ENCODE measurements around the gene AHSA1. TPM values are rescaled to one million over a fixed set of nuclear protein-coding genes. Genes with fewer than 3 reads are reported as not detected.

The AHSA1 gene
- total and polyA plus RNA-seq, 2 donors (not counting 1 experiment from before 2014, with no cell fraction given), result 60.3 to 189 TPM

DNA sequence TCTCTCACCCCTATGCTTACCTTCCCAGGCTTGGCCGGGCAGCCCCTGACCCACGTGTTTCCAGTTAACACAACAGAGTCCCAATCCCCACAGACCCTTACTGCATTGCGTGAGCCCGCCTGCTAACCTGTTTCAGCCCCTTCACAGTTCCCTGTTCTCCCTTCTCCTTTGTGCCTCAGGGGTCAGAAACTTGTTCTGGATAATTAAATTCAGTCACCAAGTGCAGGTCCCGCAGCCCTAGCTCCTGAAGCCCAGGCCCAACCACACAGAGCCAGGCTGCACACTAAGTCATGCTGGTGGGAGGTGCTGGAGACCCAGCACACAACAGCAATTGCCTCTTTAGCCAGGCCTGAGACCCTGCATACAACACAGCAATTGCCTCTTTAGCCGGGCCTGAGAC lies 31.1 kb downstream of the AHSA1 start:
- H2AFZ ChIP-seq (ENCODE audit: low read length), result no peak overlapping the region
- H3K79me2 ChIP-seq (ENCODE audit: control insufficient read depth, insufficient read depth, low read length), result no peaks in the 10 kb centered on the region
- H3K4me3 ChIP-seq (replicated peaks in 1 of 4; ENCODE audit: control extremely low read depth in 1 of 4, insufficient read depth in 1 of 4, low read depth in 3 of 4, low read length in 4 of 4), result no peak overlapping the region
- H3K4me1 ChIP-seq (ENCODE audit: control insufficient read depth, extremely low read depth, insufficient read depth, low read length), result peaks cover 3% of the 10 kb centered on the region
- DNase-seq (ENCODE audit: low read depth in 2 of 2), result no peak
- no peaks in the 10 kb centered on the region for H3K27me3 ChIP-seq (ENCODE audit: control insufficient read depth, insufficient read depth, low read length)
- H3K9me3 ChIP-seq (ENCODE audit: control insufficient read depth, insufficient read depth, low read depth, low read length), result no peaks in the 10 kb centered on the region
- H3K36me3 ChIP-seq (ENCODE audit: control insufficient read depth, insufficient read depth, low read length), result no peaks in the 10 kb centered on the region
- no peak overlapping the region for H3K27ac ChIP-seq (ENCODE audit: insufficient read depth, low read length)
- H4K20me1 ChIP-seq (ENCODE audit: control insufficient read depth, extremely low read depth, insufficient read depth, low read length), result no peaks in the 10 kb centered on the region
- no peak overlapping the region for H3K4me2 ChIP-seq (ENCODE audit: extremely low read depth, insufficient read depth, low read length)
- no peak overlapping the region for H3K9ac ChIP-seq (ENCODE audit: insufficient read depth, low read length)
- TF ChIP-seq, protein P1, sequence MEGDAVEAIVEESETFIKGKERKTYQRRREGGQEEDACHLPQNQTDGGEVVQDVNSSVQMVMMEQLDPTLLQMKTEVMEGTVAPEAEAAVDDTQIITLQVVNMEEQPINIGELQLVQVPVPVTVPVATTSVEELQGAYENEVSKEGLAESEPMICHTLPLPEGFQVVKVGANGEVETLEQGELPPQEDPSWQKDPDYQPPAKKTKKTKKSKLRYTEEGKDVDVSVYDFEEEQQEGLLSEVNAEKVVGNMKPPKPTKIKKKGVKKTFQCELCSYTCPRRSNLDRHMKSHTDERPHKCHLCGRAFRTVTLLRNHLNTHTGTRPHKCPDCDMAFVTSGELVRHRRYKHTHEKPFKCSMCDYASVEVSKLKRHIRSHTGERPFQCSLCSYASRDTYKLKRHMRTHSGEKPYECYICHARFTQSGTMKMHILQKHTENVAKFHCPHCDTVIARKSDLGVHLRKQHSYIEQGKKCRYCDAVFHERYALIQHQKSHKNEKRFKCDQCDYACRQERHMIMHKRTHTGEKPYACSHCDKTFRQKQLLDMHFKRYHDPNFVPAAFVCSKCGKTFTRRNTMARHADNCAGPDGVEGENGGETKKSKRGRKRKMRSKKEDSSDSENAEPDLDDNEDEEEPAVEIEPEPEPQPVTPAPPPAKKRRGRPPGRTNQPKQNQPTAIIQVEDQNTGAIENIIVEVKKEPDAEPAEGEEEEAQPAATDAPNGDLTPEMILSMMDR (conservative IDR thresholded peaks at IDR 0.05 in 1 of 2, IDR thresholded peaks at IDR 0.05 in 1 of 2; ENCODE audit: low read depth in 1 of 2, low read length in 2 of 2), result no peak
- no peak for TF ChIP-seq EZH2 (IDR thresholded peaks at IDR 0.05; ENCODE audit: low read length, missing control alignments)

DNA sequence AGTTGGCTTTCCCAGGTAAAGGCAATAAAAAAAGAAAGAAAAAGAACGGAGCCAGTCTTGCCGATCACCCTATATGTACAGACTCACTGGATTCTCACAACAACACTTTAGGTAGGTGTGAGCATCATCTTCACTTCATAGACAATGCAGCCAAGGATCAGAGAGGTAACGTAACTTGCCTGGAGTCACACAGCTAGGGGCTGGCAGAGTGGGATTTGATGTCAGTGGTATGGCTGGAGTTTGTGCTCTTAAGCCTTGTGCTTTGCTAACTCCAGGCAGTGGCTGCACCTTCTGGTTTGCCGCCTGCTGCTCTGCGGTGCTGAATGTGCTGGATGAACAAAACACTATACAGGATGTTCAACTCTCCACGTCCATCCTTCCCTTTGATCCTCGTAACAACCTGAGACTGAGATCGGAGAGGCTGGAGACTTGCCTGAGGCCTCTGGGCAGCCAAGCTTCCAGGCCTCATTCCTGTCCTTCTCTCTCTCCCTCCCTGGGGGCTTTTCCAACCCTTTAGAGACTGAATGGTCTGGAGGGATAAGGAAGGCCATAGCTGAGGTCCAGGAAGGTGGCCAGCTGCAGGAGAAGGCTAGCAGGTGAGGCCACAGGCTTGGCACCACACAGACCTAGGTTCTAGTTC lies 32.6 kb downstream of the AHSA1 start:
- Histone ChIP-seq H3K36me3 (ENCODE audit: control insufficient read depth, insufficient read depth, low read length) (no peaks in the 10 kb centered on the region), H4K20me1 (ENCODE audit: control insufficient read depth, extremely low read depth, insufficient read depth, low read length) (no peaks in the 10 kb centered on the region), H3K4me3 (replicated peaks in 1 of 4; ENCODE audit: control extremely low read depth in 1 of 4, insufficient read depth in 1 of 4, low read depth in 3 of 4, low read length in 4 of 4) (no peak overlapping the region), H3K9me3 (ENCODE audit: control insufficient read depth, insufficient read depth, low read depth, low read length) (no peaks in the 10 kb centered on the region), H3K27ac (ENCODE audit: insufficient read depth, low read length) (no peak overlapping the region), H3K27me3 (ENCODE audit: control insufficient read depth, insufficient read depth, low read length) (no peaks in the 10 kb centered on the region), H2AFZ (ENCODE audit: low read length) (no peak overlapping the region), H3K9ac (ENCODE audit: insufficient read depth, low read length) (no peak overlapping the region), H3K79me2 (ENCODE audit: control insufficient read depth, insufficient read depth, low read length) (no peaks in the 10 kb centered on the region), H3K4me1 (ENCODE audit: control insufficient read depth, extremely low read depth, insufficient read depth, low read length) (peaks cover 3% of the 10 kb centered on the region), H3K4me2 (ENCODE audit: extremely low read depth, insufficient read depth, low read length) (no peak overlapping the region)
- DNase-seq (ENCODE audit: low read depth in 2 of 2), result no peak
- no peak for TF ChIP-seq EZH2 (IDR thresholded peaks at IDR 0.05; ENCODE audit: low read length, missing control alignments)
- TF ChIP-seq, protein P1 (conservative IDR thresholded peaks at IDR 0.05 in 1 of 2, IDR thresholded peaks at IDR 0.05 in 1 of 2; ENCODE audit: low read depth in 1 of 2, low read length in 2 of 2), result no peak

DNA sequence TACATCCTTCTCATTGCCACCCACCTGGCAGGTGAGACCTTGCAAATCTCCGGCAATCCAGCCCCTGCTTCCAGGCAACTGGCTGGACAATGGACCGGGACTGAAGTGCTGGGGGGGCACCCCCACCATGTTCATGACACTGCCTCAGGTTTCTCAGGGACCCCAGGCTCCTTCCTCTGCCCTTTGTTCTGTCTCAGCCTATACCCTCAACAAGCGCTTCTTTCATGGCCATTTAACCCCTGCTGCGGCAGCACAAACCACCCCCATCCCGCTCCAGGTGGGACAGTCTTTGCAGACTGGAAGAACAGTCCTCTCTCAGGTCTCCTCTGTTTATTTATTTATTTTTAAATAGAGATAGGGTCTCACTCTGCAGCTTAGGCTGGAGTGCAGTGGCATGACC lies 33.2 kb downstream of the AHSA1 start:
- DNase-seq (ENCODE audit: low read depth in 2 of 2), result no peak
- H3K4me3 ChIP-seq (replicated peaks in 1 of 4; ENCODE audit: control extremely low read depth in 1 of 4, insufficient read depth in 1 of 4, low read depth in 3 of 4, low read length in 4 of 4), result no peak overlapping the region
- H3K9ac ChIP-seq (ENCODE audit: insufficient read depth, low read length), result no peak overlapping the region
- H3K27me3 ChIP-seq (ENCODE audit: control insufficient read depth, insufficient read depth, low read length), result no peaks in the 10 kb centered on the region
- no peak overlapping the region for H3K27ac ChIP-seq (ENCODE audit: insufficient read depth, low read length)
- H2AFZ ChIP-seq (ENCODE audit: low read length), result no peak overlapping the region
- H4K20me1 ChIP-seq (ENCODE audit: control insufficient read depth, extremely low read depth, insufficient read depth, low read length), result no peaks in the 10 kb centered on the region
- H3K79me2 ChIP-seq (ENCODE audit: control insufficient read depth, insufficient read depth, low read length), result no peaks in the 10 kb centered on the region
- H3K9me3 ChIP-seq (ENCODE audit: control insufficient read depth, insufficient read depth, low read depth, low read length), result no peaks in the 10 kb centered on the region
- no peak for TF ChIP-seq EZH2 (IDR thresholded peaks at IDR 0.05; ENCODE audit: low read length, missing control alignments)
- TF ChIP-seq, protein P1 (conservative IDR thresholded peaks at IDR 0.05 in 1 of 2, IDR thresholded peaks at IDR 0.05 in 1 of 2; ENCODE audit: low read depth in 1 of 2, low read length in 2 of 2), result no peak
- H3K36me3 ChIP-seq (ENCODE audit: control insufficient read depth, insufficient read depth, low read length), result no peaks in the 10 kb centered on the region
- H3K4me1 ChIP-seq (ENCODE audit: control insufficient read depth, extremely low read depth, insufficient read depth, low read length), result peaks cover 3% of the 10 kb centered on the region
- no peak overlapping the region for H3K4me2 ChIP-seq (ENCODE audit: extremely low read depth, insufficient read depth, low read length)
